GM21576 (cell line): ENCODE results near the gene CADM4.

ENCODE experiments used
- ATAC-seq: cut with Tn5 transposase; IDR thresholded peaks from one replicate; pipeline ENCODE4 v1.9.1; 2021; ENCODE audit warnings: mild to moderate bottlenecking, moderate library complexity; ENCODE audit not compliant: unreplicated experiment

Gene CADM4

DNA sequence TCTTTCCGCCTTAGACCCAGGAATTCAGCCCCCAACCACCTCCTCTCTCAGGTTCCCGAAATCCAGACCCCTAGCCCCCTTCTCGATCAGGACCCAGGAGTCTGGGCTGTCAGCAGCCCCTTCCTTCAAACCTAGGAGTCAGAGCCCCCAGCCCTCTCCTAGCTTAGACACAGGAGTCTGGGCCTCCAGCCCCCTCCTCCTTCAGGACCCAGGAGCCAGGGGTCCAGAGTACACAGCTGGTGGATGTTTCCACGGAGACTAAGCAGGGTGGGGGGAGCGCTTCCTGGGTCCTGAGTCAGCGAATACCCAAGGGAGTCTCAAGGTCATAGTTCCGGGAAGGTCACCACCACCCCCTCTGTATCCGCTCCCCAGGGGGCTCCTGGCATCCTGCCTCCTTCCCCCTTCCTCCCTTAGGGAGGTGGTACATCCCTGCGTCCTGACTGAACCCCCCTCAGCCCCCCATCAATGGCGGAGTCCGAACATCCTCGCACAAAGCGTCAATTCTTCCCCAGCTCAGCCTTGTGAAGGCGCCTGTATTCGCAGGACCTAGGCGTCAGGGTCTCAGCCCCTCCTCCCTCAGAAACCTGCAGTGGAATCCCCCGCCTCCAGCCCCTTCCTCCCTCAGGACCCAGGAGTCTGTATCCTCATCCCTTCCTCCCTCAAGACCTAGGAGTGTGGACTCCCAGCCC is 4.6 kb downstream of the CADM4 start:
- no peak for ATAC-seq

GRCh38 chr19:43634506-43634871 is 5.2 kb downstream of the CADM4 start:
- no peak for ATAC-seq

GRCh38 chr19:43634068-43634467 is 5.6 kb downstream of the CADM4 start:
- no peak for ATAC-seq

DNA sequence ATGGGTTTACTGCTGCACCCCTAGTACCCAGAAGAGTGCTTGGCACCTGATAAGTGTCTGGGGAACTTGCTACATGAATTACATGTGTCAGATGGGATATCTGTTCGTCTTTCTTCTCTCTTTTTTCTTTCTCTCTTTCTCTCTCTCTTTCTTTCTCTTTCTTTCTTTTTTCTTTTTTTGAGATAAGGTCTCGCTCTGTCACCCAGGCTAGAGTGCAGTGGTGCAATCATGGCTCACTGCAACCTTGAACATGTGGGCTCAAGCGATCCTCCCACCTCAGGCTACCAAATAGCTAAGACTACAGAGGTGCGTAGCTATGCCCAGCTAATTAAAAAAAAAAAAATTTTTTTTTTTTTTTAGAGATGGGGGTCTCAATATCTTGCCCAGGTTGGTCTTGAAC is 6.1 kb downstream of the CADM4 start:
- ATAC-seq = no peak

DNA sequence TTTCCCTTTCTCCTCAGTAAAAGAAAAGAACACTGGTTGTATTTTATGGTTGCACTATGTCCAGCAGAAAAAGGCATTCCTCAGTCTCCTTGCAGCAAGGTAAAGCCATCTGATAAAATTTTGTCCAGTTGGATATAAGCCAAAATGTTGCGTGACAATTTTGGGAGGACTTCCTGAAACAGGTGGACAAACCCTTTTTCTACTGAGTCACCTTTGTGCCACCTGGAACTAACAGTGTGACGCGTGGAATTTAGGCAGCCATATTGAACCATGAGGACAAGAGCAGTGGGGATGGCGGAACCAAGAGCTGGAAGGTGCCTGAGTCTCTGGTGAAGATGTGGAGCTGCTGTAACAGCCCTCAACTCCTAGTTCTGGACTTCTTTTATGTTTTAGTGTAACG is 8.2 kb downstream of the CADM4 start:
- no peak for ATAC-seq

DNA sequence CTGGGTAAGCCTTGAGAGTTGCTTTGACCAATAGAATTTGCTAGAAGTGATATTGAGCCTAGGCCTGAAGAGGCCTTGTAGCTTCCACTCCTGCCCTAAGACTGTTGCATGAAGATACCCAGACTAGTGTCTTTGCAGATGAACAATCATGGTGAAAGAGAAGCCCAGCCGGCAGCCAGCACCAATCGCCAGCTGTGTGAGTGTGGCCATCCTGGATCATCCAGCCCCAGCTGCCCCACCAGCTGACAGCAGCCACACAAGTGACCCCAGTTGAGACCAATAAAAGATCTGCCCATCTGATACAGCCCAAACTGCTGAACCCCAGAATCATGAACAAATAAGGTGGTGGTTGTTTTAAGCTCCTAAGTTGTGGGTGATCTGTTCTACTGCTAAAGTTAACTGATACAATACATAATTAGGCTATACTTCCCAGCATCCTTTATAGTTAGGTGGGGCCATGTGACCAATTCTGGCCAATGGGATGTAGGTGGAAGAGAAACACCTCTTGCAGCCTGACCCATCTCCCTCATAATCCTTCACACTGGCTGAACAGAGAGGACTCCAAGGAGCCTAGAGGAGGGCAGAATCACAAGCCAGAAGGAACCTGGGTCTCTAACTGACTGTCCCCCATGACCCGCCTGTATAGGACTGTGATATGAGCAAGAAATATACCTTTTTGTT is 10.9 kb downstream of the CADM4 start:
- no peak for ATAC-seq

DNA sequence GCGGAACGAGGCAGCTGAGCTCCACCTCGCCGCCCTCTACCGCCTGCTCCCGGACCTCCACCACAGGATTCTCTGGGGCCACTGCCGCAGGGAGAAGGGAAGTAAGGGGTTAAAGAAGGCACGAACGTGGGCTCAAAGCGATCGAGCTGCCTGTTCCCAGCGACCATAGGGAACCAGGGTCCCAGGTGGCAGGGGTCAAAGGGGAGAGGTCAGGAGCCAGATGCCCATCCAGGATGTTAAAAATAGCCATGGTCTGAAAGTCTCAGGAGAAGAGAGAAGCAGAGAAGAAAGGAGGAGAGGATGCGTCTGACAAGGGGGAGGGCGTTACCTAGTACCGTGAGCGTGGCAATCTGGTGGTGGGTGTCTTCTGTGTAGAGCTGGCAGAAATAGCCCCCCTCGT is 12.8 kb downstream of the CADM4 start:
- ATAC-seq = no peak

GRCh38 chr19:43625918-43626579 is 13.6 kb downstream of the CADM4 start:
- no peak for ATAC-seq

DNA sequence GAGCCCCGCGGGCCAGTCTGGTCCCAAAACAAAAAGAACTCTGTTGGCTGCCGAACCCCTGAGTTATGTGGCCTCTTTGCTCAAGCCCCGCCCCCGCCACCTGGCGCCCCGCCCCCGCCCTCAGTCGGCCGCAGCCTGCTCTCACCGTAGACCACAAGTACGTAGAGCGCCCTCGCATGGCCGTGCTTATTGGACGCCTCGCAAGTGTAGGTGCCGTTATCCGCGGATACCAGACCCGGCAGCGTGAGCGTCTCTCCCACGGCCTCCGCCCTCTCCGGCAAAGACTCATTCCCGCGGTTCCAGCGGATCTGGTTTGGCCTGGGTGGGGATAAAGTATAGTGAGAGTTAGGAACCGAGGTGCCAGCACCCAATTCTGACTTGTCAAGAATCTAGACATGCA is 14.7 kb downstream of the CADM4 start:
- ATAC-seq = no peak

DNA sequence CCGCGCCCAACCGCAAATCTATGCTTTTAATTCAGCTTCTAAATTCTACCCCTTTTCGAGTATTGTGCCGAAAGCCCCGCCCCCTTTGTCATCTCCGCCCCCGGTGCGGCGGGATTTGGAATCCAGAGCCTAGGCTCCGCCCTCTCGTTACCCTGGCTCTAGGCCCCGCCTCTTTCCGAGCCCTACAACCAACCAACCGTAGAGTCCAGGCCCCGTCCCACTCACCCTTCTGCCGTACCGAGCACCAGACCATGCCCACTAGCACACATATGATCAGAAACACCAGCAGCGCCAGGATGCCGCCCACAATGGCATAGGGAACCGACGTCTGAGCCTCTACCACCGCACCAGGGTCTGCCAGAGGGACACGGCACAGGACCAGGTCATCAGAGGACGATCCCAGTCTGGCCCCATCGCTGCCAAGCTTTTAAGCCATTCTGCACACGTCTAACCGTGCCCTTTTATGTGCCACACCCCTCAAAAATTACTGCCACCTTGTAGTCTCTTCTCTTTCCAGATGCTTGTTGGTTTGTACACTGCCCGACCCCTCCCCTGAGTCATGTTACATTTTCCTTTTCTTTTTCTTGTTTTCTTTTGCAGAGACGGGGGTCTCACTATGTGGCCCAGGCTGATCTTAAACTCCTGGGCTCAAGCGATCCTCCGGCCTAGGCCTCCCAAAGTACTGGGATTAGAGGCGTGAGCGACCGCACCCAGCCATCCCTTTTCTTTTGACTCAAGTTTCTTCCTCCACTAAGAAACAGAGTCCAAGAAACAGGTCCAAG is 15.6 kb downstream of the CADM4 start:
- no peak for ATAC-seq

- ATAC-seq = no peak
Measured at GRCh38 chr19:43622956-43623355, 16.7 kb downstream of the CADM4 start.

DNA sequence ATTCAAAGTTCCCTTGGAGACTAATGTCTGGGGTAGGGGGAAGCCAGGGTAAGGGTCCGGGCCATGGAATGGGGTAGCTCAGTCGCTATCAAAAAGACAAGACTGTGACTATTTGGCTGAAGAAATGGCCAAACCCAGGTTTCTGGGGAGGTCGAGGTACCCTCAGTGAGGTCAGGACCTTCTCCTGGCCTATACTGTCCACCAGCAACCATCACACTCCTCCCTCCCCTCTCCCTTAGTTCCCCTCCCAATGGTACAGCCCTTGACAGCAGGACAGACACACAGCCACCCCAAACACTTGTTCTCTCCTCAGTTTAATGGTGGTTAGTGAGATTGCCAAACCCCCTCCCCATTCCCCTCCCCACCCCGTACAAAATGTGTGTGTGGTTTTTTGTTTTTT is 17.6 kb downstream of the CADM4 start:
- ATAC-seq = no peak

GRCh38 chr19:43620061-43621001 is 19.3 kb downstream of the CADM4 start:
- ATAC-seq = no peak

- ATAC-seq = peak; percentile 64
Measured at GRCh38 chr19:43619262-43620060, 20.2 kb downstream of the CADM4 start, which contains the start of gene ZNF428. TSS of gene ZNF428 (minus strand) at chr19:43619629. CDS start at chr19:43614304, 5,325 bp downstream.

DNA sequence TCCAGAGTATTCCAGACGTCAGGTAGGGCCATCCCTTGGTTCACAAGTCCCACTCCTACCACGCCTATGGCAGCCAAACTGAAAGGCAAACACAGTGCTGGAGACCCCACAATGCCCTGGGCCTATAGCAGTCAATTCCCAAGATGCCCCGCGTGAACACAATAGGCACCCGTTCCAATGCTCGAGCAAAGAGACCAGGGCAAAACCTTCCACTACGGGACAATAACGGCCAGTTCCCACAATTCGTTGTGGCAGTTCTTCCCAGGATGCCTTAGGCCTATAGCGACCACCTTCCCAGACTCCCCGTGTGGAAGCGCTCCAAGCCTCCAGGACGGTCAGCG is 20.8 kb downstream of the CADM4 start:
- no peak for ATAC-seq

- no peak for ATAC-seq
Measured at GRCh38 chr19:43616954-43617353, 22.7 kb downstream of the CADM4 start.

GRCh38 chr19:43616306-43616705 is 23.3 kb downstream of the CADM4 start:
- ATAC-seq = no peak

DNA sequence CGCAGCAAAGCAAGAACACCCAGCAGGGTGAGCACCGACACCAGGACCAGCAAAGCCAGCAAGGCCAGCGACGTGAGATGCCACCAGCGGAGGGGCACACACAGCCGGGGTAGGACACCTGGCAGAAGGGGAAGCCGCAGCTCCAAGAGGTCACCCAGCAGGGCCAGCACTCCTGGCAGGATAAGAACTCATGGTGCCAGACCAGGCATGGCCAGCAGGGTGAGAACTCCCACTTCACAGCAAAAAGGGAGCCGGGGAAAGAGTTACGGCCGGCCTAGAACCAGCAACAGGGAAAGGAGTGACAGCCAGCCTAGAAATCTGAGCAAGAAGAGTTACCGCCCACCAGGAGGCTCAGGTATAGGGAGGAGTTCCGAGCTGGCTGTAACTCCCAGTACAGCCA is 27.3 kb downstream of the CADM4 start:
- no peak for ATAC-seq

- ATAC-seq = no peak
Measured at GRCh38 chr19:43611788-43612187, 27.9 kb downstream of the CADM4 start, which contains the start of gene SRRM5. TSS of gene SRRM5 (plus strand) at chr19:43612088. CDS start at chr19:43612122, 34 bp downstream.
